HG03060 (cell line): ENCODE results near the gene SLCO3A1.

Source experiments
- ATAC-seq: cut with Tn5 transposase; IDR thresholded peaks from one replicate; pipeline ENCODE4 v1.9.1; 2021; ENCODE audit warnings: low read depth, moderate number of reproducible peaks; ENCODE audit not compliant: unreplicated experiment

The SLCO3A1 gene

GRCh38 chr15:92021792-92022191, 168.3 kb downstream of the SLCO3A1 start:
- ATAC-seq = no peak

DNA sequence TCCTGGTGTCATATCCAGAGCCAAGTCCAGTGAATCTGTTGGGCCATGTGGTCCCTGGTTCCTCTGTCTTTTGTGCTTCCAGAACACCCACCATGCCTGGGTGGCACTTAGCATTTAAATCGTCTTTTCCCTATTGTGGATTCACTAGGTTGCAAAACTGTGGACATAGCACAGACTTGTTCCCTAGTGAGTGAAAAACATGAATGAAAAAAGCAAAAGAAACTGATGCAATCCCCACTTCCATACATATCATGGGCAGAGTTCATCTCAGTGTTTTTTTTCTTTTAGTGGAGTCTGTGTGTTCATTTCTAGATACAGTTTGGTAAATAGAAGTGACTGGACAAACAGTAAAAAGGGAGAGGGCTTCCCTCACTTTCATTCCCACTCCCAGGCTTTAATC, 170.5 kb downstream of the SLCO3A1 start:
- ATAC-seq = no peak

DNA sequence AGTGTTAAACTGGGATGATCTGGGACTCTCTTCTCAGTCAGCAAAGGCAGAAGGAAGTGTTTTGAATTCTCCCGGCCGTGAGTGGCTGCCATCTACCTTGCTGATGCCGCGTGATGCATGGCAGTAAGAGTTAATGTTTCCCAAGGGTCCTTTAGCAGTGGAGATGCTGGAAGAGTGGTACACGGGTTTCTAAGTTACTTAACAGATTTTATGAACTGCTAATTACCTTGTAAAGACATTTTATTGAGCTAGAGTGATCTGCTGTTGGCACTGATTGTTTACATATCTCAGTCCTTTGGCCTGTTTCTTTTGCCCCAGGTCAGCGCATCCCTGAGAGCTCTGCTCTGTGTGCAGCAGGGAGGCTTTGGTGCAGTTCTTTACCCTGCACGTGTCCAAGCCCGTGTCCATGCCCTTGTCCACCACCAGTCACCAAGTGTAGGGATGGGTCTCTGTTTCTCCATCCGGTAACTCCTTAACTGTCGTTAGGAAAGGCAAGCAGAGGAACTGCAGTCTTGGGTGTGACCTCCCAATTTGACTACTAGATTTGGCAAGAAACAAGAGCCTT, 172.3 kb downstream of the SLCO3A1 start:
- ATAC-seq = no peak

DNA sequence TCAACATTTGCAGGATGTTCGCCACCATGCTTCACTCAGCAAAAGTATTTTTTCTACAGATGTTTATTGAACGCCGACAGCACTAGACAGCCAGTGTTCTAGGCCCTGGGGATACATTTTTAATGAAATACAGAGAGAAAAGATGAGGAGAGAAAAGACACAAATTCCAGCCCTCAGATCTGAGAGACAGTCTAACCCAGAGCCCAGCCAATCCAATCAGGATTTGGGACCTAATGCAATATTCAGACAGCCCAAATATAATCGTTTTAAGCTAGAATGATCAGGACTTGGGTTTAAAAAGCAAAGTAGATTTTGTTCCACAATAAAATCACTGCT, 174.8 kb downstream of the SLCO3A1 start:
- ATAC-seq = no peak

GRCh38 chr15:92029767-92030166, 176.3 kb downstream of the SLCO3A1 start:
- ATAC-seq = no peak

GRCh38 chr15:92033314-92033713, 179.8 kb downstream of the SLCO3A1 start:
- no peak for ATAC-seq

DNA sequence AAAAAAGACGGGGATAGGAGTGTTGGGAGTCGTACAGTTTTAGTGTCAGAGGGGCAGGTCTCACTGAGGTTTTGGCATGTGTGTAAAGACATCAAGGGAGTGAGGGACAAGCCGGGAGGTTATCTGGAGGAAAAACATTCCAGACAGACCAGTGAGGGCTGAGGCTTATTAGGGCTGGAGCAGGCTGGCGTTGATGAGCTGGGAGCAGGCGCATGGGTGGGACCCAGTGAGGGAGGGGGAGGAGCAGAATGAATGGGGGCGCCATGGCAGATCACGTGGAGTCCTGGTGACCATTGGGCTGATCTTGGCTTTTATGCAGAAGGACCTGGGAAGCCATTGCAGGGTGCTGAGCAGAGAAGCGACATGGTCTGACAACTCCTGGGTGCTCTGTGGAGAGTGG, 180.2 kb downstream of the SLCO3A1 start:
- no peak for ATAC-seq

DNA sequence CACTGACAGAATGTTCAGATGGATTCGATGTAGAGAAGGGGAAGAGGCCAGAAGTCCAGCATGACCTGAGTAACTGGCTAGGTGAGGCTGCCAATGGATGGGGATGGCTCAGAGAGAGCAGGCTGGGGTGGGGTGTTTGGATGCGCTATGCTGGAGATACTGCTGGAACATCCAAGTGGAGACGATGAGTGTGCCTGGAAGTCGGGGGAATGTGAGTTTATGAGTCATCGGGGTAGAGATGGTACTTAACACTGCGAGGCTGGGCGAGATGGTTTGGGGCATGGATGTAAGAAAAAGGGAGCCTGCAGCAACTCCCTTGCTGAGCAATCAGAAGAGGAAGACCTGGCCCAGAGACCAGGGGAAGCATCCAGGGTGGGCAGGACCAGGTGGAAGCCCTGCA, 180.7 kb downstream of the SLCO3A1 start:
- ATAC-seq = no peak

DNA sequence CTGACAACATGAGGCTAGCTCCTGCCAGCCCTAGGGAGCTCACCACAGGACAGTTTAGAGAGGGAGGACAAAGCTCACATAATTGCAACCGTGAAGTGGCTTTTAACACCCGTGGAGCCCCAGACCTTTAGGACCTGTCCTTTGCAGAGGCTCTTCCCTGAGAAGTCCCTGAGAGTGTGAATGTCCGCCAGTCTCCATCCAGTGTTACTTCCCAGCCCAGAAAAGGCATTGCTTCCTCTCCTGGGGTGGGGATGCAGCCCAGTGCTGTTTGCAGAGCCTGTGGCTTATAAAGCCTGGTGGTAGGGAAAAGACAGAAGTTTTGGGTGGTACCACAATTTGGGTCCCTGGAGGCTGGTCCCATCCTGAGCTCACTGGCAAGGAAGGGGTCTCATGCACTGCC, 182.0 kb downstream of the SLCO3A1 start:
- ATAC-seq = no peak

- no peak for ATAC-seq
Measured at GRCh38 chr15:92035961-92036360, 182.5 kb downstream of the SLCO3A1 start.

DNA sequence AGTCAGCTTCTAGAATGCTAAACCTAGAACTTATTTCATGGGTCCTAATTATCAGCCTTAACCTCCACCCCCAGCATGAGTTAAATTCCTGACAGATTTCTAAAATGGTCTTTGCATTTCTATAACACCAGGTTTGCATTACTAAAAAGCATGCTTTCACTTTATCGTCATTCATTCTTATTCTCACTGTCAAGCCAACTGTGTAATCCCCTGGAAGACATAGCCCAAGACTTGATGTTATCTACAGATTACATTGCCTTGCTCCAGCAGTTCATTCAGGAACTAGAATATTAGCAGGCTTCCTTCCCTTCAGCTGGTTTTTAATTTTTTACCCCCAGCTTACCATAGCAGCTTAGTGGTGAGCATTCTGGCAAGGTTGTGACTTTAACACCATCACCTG, 184.0 kb downstream of the SLCO3A1 start:
- no peak for ATAC-seq

GRCh38 chr15:92040350-92040749, 186.8 kb downstream of the SLCO3A1 start:
- ATAC-seq = no peak

DNA sequence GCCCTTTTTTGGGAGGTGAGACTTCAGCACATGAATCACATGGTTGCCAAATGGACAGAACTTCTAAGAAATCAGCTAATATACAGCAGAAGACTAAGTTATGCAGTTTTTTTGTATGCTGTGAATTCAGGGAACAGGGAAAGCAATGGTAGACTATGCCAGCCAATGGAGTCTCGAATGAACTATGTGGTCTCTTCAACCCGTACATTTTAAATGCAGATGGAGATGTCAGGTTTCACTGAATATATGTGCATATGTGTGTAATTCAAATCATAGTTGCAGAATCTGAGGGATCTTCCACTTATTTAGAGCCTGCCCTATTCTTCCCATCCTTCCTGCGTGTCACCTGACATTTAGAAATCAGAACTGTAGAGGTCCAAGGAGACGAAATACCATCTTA, 187.9 kb downstream of the SLCO3A1 start:
- ATAC-seq = no peak

- ATAC-seq = no peak
Measured at GRCh38 chr15:92043283-92043682, 189.8 kb downstream of the SLCO3A1 start.

GRCh38 chr15:92044203-92044909, 190.8 kb downstream of the SLCO3A1 start:
- ATAC-seq = no peak

GRCh38 chr15:92047900-92048299, 194.4 kb downstream of the SLCO3A1 start:
- ATAC-seq = no peak

GRCh38 chr15:92048739-92049138, 195.2 kb downstream of the SLCO3A1 start:
- ATAC-seq = no peak

DNA sequence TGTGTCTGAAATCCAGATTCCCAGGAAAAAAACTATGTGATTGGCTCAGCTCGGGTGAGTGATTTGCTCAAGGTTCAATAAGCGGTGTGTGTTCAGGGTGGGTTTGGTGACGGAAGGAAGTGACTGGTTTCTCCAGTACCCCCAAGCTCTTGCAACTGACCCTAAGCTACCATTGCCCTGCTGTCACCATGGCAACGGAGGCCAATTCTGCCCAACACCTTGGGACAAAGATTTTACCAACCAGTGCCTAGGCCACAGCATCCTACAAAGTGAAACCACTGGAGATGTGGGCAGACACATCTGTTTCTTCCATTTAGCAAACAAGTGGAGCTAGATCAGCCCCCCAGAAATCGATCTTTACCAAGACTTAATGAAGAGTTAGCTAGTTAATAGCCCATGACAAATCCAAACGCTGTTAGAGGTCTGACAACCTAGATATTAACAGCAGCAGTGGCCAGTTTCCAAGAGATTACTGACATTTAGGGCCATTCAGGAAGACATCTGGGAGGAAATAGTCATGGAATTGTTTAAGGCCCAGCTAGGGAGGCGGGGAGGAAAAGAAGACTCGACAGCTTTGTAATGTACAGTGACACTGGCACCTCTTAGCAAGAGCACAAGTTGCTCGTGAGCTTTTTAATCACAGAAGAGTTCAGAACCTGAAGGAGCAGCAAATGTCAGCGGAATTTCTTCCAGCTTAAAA, 195.9 kb downstream of the SLCO3A1 start:
- no peak for ATAC-seq

- no peak for ATAC-seq
Measured at GRCh38 chr15:92050220-92050898, 196.9 kb downstream of the SLCO3A1 start.

GRCh38 chr15:92051716-92052115, 198.2 kb downstream of the SLCO3A1 start:
- ATAC-seq = no peak

- no peak for ATAC-seq
Measured at GRCh38 chr15:92053753-92054316, 200.3 kb downstream of the SLCO3A1 start.
